Choroid plexus epithelial cell (primary cell): Measurements from ENCODE around the gene C16orf96.
"Not testable (repeated sequence)": the region's sequence is repeated elsewhere in the genome, so short reads cannot be mapped to it uniquely, and the experiment has no call there.

ENCODE experiments used
- DNase-seq: peaks from one replicate; pipeline ENCODE4 v3.0.0-alpha.2; 2010; ENCODE audit warnings: low read depth
- H3K4me3 ChIP-seq: 2 replicates; pipeline ENCODE4 v1.5.1; 2011; ENCODE audit warnings: low read depth, mild to moderate bottlenecking, control low read depth, low read length, moderate library complexity
- CTCF ChIP-seq: conservative IDR thresholded peaks from 2 replicates; pipeline ENCODE4 v1.5.1; 2011; ENCODE audit warnings: low read depth, mild to moderate bottlenecking, control low read depth, inconsistent platforms, low read length, moderate library complexity

C16orf96 gene

GRCh38 chr16:4561596-4561995, 5.5 kb downstream of the C16orf96 start:
- H3K4me3 ChIP-seq: no peak overlapping the region
- no peak for TF ChIP-seq CTCF
- no peak for DNase-seq

- TF ChIP-seq CTCF: no peak
- H3K4me3 ChIP-seq: no peak overlapping the region
- no peak for DNase-seq
Observed at GRCh38 chr16:4564661-4565267, 8.6 kb downstream of the C16orf96 start.

GRCh38 chr16:4566144-4566543, 10.0 kb downstream of the C16orf96 start:
- no peak for DNase-seq
- no peak overlapping the region for H3K4me3 ChIP-seq
- no peak for TF ChIP-seq CTCF

GRCh38 chr16:4570086-4570485, 13.9 kb downstream of the C16orf96 start:
- no peak overlapping the region for H3K4me3 ChIP-seq
- TF ChIP-seq CTCF: no peak
- no peak for DNase-seq

- H3K4me3 ChIP-seq: no peak overlapping the region
- TF ChIP-seq CTCF: no peak
- no peak for DNase-seq
Observed at GRCh38 chr16:4570688-4571321, 14.7 kb downstream of the C16orf96 start.

- no peak for DNase-seq
- H3K4me3 ChIP-seq: no peak overlapping the region
- no peak for TF ChIP-seq CTCF
Observed at GRCh38 chr16:4572715-4573114, 16.6 kb downstream of the C16orf96 start.

GRCh38 chr16:4573926-4574325, 17.8 kb downstream of the C16orf96 start:
- H3K4me3 ChIP-seq: not testable (repeated sequence)

More at GRCh38 chr16:4573926-4574325, 17.8 kb downstream of the C16orf96 start:
- not testable (repeated sequence) for DNase-seq
